Breast epithelium (tissue), 4 donors: ENCODE results near the gene MYO5A. TPM values are rescaled to one million over a fixed set of nuclear protein-coding genes. Genes with fewer than 3 reads are reported as not detected.
A peak's percentile ranks its signal among the peaks of the same experiment; 100 is the strongest.

Experiments used
- DNase-seq, 2 donors: peaks; one replicate each; pipeline ENCODE4 v3.0.0-alpha.2; 2019; ENCODE audit warnings: low spot score in 2 of 2
- H3K27ac ChIP-seq, 2 donors: fragments of 200-600 bp; sonication (generic) in 1 of 2; one replicate each; pipeline ENCODE4 v1.5.1; 2016 to 2019; ENCODE audit warnings: mild to moderate bottlenecking in 1 of 2
- H3K27me3 ChIP-seq, 2 donors: fragments of 200-600 bp; sonication (generic) in 1 of 2; one replicate each; pipeline versions ENCODE4 v1.5.1 to v1.6.0; 2017 to 2019; ENCODE audit warnings: control low read depth in 1 of 2, mild to moderate bottlenecking in 1 of 2
- H3K36me3 ChIP-seq: fragments of 200-600 bp; one replicate; pipeline ENCODE4 v1.5.1; 2019
- H3K4me1 ChIP-seq, 2 donors: fragments of 200-600 bp; sonication (generic); one replicate each; pipeline ENCODE4 v1.5.1; 2016 to 2019; ENCODE audit warnings: control low read depth in 1 of 2
- H3K4me3 ChIP-seq, 3 donors: fragments of 200-600 bp; sonication (generic); 1 replicate in 2 of 3; 2 replicates in 1 of 3; pipeline ENCODE4 v1.5.1; 2016 to 2019; ENCODE audit warnings: mild to moderate bottlenecking in 3 of 3, moderate library complexity in 2 of 3
- H3K9me3 ChIP-seq, 2 donors: fragments of 200-600 bp; sonication (generic) in 1 of 2; one replicate each; pipeline ENCODE4 v1.5.1; 2016 to 2019; ENCODE audit warnings: control low read depth in 1 of 2
- CTCF ChIP-seq, 3 donors: fragments of 450-650 bp; IDR thresholded peaks; one replicate each; pipeline ENCODE4 v1.5.1; 2016 to 2017; ENCODE audit warnings: antibody characterized with exemption in 3 of 3, mild to moderate bottlenecking in 3 of 3, moderate library complexity in 3 of 3
- POLR2A ChIP-seq: fragments of 450-650 bp; IDR thresholded peaks from one replicate; pipeline ENCODE4 v1.6.1; 2016; ENCODE audit warnings: antibody characterized with exemption, mild to moderate bottlenecking, moderate library complexity
- POLR2AphosphoS5 ChIP-seq, 3 donors: sonication (generic); formaldehyde crosslinking; IDR thresholded peaks; one replicate each; pipeline ENCODE4 v1.6.1; 2017; ENCODE audit warnings: antibody characterized with exemption in 3 of 3
- intact Hi-C: fragments of 100-400 bp; cut with DNase I; formaldehyde crosslinking; loops from one replicate; pipeline ENCODE4 v1.15.1; 2023; ENCODE audit warnings: low total_unique reads
- total RNA-seq, 3 donors: library from RNA; depleted of rRNA; stranded (reverse); fragments of >200 nt; gene quantifications; one replicate each; pipeline ENCODE4 v1.1.0, GENCODE V29; 2016

MYO5A gene
- total RNA-seq, 3 donors from 2014 or later = 34.1 to 77.4 (median 34.4) TPM

DNA sequence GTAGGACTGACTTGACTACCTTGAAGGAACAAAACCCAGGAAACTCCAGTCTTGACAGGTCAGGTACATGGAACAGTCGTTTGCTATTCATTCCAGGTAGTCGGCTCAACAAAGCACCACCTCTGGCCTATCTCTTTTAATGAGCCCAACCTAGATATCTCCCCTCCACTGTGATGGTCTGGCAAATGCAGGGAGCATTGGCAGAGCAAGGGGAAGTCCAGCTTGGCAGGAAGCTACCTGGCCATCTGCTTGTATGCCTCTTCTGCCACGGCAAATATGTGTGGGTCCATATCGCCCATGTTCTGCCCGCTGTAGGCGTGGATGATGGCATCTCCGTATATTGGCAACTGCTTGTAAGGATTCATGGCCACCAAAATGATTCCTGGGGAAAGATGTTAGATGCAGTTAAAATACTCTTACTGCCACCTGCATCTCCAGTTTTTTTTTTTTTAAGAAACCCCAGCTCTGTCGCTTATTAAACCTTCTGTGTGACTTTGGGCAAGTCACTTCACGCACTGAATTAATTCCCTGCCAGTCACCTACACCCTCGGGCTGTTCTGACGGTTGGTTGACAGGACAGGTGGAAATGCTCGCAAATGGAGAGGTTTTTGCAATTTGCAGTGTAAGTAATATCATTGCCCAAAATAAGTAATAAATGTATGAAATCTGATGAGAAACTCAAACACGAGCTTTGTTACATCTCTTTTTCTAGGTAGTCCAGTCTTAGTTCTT, 249.9 kb downstream of the MYO5A start:
- H3K27me3 ChIP-seq = no peaks in the 10 kb centered on the region
- H3K4me1 ChIP-seq = no peaks in the 10 kb centered on the region
- H3K4me3 ChIP-seq = no peak overlapping the region
- TF ChIP-seq POLR2AphosphoS5 (IDR thresholded peaks at IDR 0.05) (no peak), CTCF (IDR thresholded peaks at IDR 0.05) (no peak), POLR2A (no peak)
- H3K27ac ChIP-seq = no peak overlapping the region
- no peaks in the 10 kb centered on the region for H3K36me3 ChIP-seq
- no peak for DNase-seq
- intact Hi-C loops = no loop called here
- H3K9me3 ChIP-seq = no peaks in the 10 kb centered on the region

DNA sequence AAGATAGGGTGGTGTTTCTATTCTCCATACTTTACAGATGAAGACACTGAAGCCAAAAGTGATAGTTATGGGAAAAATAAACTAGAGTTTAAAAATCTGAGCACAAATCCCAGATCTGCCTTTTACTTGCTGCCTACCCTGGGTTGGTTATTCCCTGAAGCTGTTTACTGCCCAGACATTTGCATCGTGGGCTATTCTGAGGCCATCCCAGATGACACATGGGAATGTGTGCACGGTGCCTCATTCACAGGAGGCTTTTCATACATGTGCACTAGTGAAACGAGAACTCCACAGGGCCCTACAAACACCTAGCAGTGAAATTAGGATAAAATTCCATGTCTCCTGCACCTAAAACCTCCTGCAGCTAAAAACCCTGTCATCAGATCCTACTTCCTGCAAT, 250.5 kb downstream of the MYO5A start:
- Histone ChIP-seq H3K27ac (no peak overlapping the region), H3K4me1 (no peaks in the 10 kb centered on the region), H3K9me3 (no peaks in the 10 kb centered on the region), H3K4me3 (no peak overlapping the region), H3K36me3 (no peaks in the 10 kb centered on the region), H3K27me3 (no peaks in the 10 kb centered on the region)
- no peak for DNase-seq
- intact Hi-C loops = no loop called here
- TF ChIP-seq POLR2A = no peak
- TF ChIP-seq CTCF (IDR thresholded peaks at IDR 0.05) = no peak
- no peak for TF ChIP-seq POLR2AphosphoS5 (IDR thresholded peaks at IDR 0.05)

GRCh38 chr15:52277575-52277974, 251.1 kb downstream of the MYO5A start:
- Histone ChIP-seq H3K27me3 (no peaks in the 10 kb centered on the region), H3K27ac (no peak overlapping the region), H3K4me3 (no peak overlapping the region), H3K36me3 (no peaks in the 10 kb centered on the region), H3K9me3 (no peaks in the 10 kb centered on the region), H3K4me1 (no peaks in the 10 kb centered on the region)
- no peak for DNase-seq
- intact Hi-C loops = no loop called here
- TF ChIP-seq POLR2A = no peak
- no peak for TF ChIP-seq POLR2AphosphoS5 (IDR thresholded peaks at IDR 0.05)
- TF ChIP-seq CTCF (IDR thresholded peaks at IDR 0.05) = no peak

DNA sequence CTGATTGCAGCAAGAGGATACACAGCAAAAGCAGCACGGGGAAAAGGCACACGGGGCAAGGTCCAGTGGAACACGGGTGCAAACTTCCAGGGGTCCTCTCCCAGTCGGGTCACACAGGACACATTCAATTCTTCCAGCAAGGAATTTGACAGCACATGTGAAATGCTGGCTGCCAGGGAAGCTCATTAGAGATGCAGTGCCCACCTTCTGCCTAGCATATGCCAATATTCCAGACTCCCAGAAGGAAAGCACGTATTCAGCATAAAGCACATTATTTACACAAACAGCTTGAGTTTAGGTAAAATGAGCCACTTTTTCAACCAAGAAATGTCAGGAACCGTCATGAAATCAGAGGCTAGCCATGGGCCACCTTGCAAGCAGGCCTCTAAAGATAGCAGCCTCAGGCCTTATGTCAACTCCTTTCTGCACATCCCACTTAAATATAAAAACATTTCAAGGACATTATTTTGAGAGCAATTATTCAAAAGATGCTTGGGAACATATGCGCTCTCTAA, 252.4 kb downstream of the MYO5A start:
- intact Hi-C loops = no loop called here
- H3K27ac ChIP-seq = no peak overlapping the region
- no peak for DNase-seq
- no peak for TF ChIP-seq POLR2A
- no peak for TF ChIP-seq CTCF (IDR thresholded peaks at IDR 0.05)
- TF ChIP-seq POLR2AphosphoS5 (IDR thresholded peaks at IDR 0.05) = no peak
- no peaks in the 10 kb centered on the region for H3K36me3 ChIP-seq
- H3K4me3 ChIP-seq = no peak overlapping the region
- no peaks in the 10 kb centered on the region for H3K9me3 ChIP-seq
- H3K4me1 ChIP-seq = no peaks in the 10 kb centered on the region
- H3K27me3 ChIP-seq = no peaks in the 10 kb centered on the region

GRCh38 chr15:52263563-52264282, 265.0 kb downstream of the MYO5A start:
- no peaks in the 10 kb centered on the region for H3K36me3 ChIP-seq
- peaks cover 0 to 4% of the 10 kb centered on the region in 2 donors for H3K4me1 ChIP-seq
- no peak for TF ChIP-seq POLR2A
- TF ChIP-seq POLR2AphosphoS5 (IDR thresholded peaks at IDR 0.05) = no peak
- no peak for TF ChIP-seq CTCF (IDR thresholded peaks at IDR 0.05)
- no peak overlapping the region for H3K4me3 ChIP-seq
- no peak for DNase-seq
- no peaks in the 10 kb centered on the region for H3K9me3 ChIP-seq
- H3K27me3 ChIP-seq = no peaks in the 10 kb centered on the region
- intact Hi-C loops = no loop called here
- peak overlapping the region; percentile 90 to 91 for H3K27ac ChIP-seq
